PC-9 (cell line): ENCODE measurements around the gene ELMO1.

ENCODE experiments used
- CTCF ChIP-seq: fragments of 200-600 bp; sonication (generic); conservative IDR thresholded peaks from 2 replicates; pipeline ENCODE4 v1.6.1; 2017; ENCODE audit warnings: mixed run types, antibody characterized with exemption, mild to moderate bottlenecking, moderate library complexity
- EZH2 ChIP-seq: fragments of 200-600 bp; sonication (generic); IDR thresholded peaks from 2 replicates; pipeline ENCODE4 v1.8.0; 2017; ENCODE audit warnings: antibody characterized with exemption, low read depth

- TF ChIP-seq CTCF, result no peak
- no peak for TF ChIP-seq EZH2
Observed at GRCh38 chr7:37452346-37452745, 3.7 kb upstream of the ELMO1 start.
